Measurements from ENCODE around the gene NOL8.

The NOL8 gene

GRCh38 chr9:92257327-92257726, 67.8 kb downstream of the NOL8 start:
- DNase-seq, result no peak

DNA sequence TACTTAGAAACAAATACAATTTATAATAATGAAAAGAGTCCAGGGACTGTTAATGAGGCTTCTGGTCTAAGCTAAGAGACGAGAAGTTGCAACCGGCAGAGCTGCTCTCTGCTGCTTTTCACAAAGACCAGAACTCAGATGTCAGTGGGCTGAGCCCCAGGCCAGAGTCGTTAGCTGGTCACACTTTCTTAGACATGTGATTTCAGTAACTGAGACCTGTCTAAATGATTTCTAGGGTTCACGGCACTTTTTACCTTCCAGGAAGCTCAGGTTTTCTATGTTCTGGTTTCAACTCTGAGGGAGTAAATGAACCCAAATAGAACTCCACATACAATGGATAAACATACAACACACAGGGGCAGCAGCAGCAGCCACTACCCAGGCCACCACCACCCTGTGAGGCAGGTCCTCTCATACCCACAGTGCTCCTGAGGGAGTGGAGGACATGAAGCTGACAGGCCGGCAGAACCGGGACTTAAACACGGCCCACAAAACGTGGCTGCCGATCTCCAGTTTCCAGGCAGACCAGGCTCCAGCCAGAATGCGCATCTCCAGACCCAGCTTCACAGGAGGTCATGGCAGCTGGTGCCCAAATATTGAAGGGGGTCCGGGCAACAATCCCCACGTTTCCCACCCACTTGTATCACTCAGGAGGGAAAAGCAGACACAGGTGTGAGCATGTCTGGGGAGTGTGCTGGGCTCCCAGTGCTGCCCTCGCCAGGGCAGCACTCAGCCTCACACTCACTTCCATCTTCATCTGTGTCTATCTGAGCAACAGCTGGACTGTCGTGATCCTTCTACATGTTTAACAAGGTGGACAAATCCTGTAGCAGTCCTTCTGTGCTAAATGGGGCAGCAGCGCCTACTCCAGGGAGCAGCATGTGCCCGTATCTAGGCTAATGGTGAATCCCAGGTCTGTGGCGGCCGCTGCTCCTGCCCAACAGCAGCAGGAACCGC, 70.5 kb downstream of the NOL8 start:
- DNase-seq, result no peak

DNA sequence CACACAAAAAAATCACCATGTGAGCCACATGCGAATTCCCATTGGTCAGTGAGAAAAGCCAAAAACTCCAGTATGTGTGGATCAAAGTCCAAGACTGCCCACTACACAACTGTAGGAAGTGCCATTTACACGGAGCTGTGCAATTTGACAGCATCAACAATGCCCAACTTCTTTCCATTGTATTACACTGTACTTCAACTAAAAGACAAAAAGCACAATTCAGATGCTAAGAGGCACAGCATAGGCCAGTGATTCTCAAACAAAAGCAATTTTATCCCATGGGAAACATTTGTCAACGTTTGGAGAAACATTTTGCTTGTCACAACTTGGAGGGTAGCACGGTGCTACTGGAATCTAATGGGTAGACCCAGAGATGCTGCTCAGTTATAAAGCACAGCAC, 71.5 kb downstream of the NOL8 start:
- DNase-seq, result no peak

DNA sequence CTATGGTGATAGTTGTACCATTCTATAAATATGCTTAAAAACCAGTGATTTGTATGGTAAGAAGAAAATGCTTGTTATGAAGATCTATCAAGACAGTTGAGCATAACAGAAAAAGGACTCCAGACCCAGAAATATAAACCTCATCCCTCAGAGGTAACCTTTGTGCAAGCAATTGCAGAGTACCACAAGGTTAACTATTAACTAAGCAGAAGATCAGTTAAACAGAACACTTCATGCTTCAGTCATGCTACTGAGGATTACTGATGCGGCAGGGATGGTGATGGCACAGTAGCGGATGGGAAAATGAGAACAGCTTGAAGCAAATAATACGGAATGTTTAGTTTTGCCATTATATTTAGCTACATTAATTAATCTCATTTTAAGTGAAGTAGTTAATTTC, 77.2 kb downstream of the NOL8 start:
- no peak for DNase-seq
